Neuronal stem cell (in vitro differentiated cells): ENCODE data around the gene GRIP2.

Experiments
- DNase-seq: peaks from one replicate; pipeline ENCODE4 v3.0.0-alpha.2; 2013; ENCODE audit warnings: low spot score
- H2AFZ ChIP-seq: one replicate; pipeline ENCODE4 v1.6.1; 2013; ENCODE audit warnings: mild to moderate bottlenecking, low read length, inconsistent platforms
- H2AK5ac ChIP-seq: 2 replicates; pipeline ENCODE4 v1.6.1; 2013; ENCODE audit warnings: low read depth, mild to moderate bottlenecking, inconsistent platforms, low read length, moderate library complexity, mixed read lengths
- H2BK120ac ChIP-seq: 2 replicates; pipeline ENCODE4 v1.6.1; 2013; ENCODE audit warnings: low read depth, mild to moderate bottlenecking, inconsistent platforms, low read length, moderate library complexity, mixed read lengths
- H2BK12ac ChIP-seq: one replicate; pipeline ENCODE4 v1.6.1; 2013; ENCODE audit warnings: low read length, inconsistent platforms
- H2BK15ac ChIP-seq: 2 replicates; pipeline ENCODE4 v1.6.1; 2013; ENCODE audit warnings: mild to moderate bottlenecking, low read length, inconsistent platforms, mixed read lengths
- H2BK5ac ChIP-seq: one replicate; pipeline ENCODE4 v1.6.1; 2013; ENCODE audit warnings: inconsistent platforms, mild to moderate bottlenecking, low read length, moderate library complexity
- H3K14ac ChIP-seq: one replicate; pipeline ENCODE4 v1.6.1; 2013; ENCODE audit warnings: low read length, inconsistent platforms
- H3K18ac ChIP-seq: 2 replicates; pipeline ENCODE4 v1.6.1; 2013; ENCODE audit warnings: low read length, inconsistent platforms
- H3K23ac ChIP-seq: 2 replicates; pipeline ENCODE4 v1.6.1; 2013; ENCODE audit warnings: low read depth, mild to moderate bottlenecking, mixed read lengths, low read length, inconsistent platforms; ENCODE audit not compliant: poor library complexity
- H3K27ac ChIP-seq: replicated peaks from 3 replicates; pipeline ENCODE4 v1.5.1; 2013; ENCODE audit warnings: low read length, inconsistent platforms
- H3K27me3 ChIP-seq, 3 experiments: 2 replicates each; pipeline ENCODE4 v1.6.1; 2013; ENCODE audit warnings: low read length in 3 of 3, mild to moderate bottlenecking in 2 of 3, inconsistent platforms in 1 of 3, low read depth in 1 of 3, mixed read lengths in 1 of 3, moderate library complexity in 1 of 3; ENCODE audit not compliant: control insufficient read depth in 3 of 3, insufficient read depth in 3 of 3
- H3K36me3 ChIP-seq, 2 donors: replicated peaks in 1 of 2; 2 replicates each; pipeline ENCODE4 v1.6.1; 2013; ENCODE audit warnings: low read length in 2 of 2; ENCODE audit not compliant: control insufficient read depth in 2 of 2, insufficient read depth in 2 of 2
- H3K4ac ChIP-seq: 2 replicates; pipeline ENCODE4 v1.6.1; 2013; ENCODE audit warnings: inconsistent platforms, mild to moderate bottlenecking, low read length, moderate library complexity
- H3K4me1 ChIP-seq, 2 donors: 1 replicate in 1 of 2; 2 replicates in 1 of 2; pipeline ENCODE4 v1.6.1; 2013; ENCODE audit warnings: low read length in 2 of 2, low read depth in 1 of 2; ENCODE audit not compliant: control insufficient read depth in 2 of 2, insufficient read depth in 1 of 2
- H3K4me2 ChIP-seq: one replicate; pipeline ENCODE4 v1.6.1; 2013; ENCODE audit warnings: mild to moderate bottlenecking, low read length, inconsistent platforms; ENCODE audit not compliant: insufficient read depth, poor library complexity, severe bottlenecking
- H3K4me3 ChIP-seq, 2 donors: 2 replicates each; pipeline ENCODE4 v1.5.1; 2013; ENCODE audit warnings: low read length in 2 of 2, mild to moderate bottlenecking in 2 of 2, inconsistent platforms in 1 of 2, moderate library complexity in 1 of 2
- H3K79me1 ChIP-seq: one replicate; pipeline ENCODE4 v1.6.1; 2013; ENCODE audit warnings: low read depth, mild to moderate bottlenecking, inconsistent platforms, low read length, moderate library complexity
- H3K9ac ChIP-seq: one replicate; pipeline ENCODE4 v1.6.1; 2013; ENCODE audit warnings: mild to moderate bottlenecking, low read depth, low read length, inconsistent platforms; ENCODE audit not compliant: poor library complexity
- H3K9me3 ChIP-seq, 2 donors: replicated peaks in 1 of 2; 2 replicates each; pipeline versions ENCODE3 to v1.6.1; 2013; ENCODE audit warnings: low read length in 2 of 2, mild to moderate bottlenecking in 2 of 2, inconsistent platforms in 1 of 2, low read depth in 1 of 2, mixed read lengths in 1 of 2, moderate library complexity in 1 of 2; ENCODE audit not compliant: control insufficient read depth in 2 of 2, insufficient read depth in 1 of 2
- H4K8ac ChIP-seq: one replicate; pipeline ENCODE4 v1.6.1; 2013; ENCODE audit warnings: low read depth, mild to moderate bottlenecking, inconsistent platforms, low read length, moderate library complexity
- H4K91ac ChIP-seq: one replicate; pipeline ENCODE4 v1.6.1; 2013; ENCODE audit warnings: low read length, low read depth, mild to moderate bottlenecking, inconsistent platforms; ENCODE audit not compliant: poor library complexity
- WGBS, 2 donors: extraction: QIAGEN DNeasy Blood & Tissue Kit; methylation state at CpG; one replicate each; pipeline ENCODE4 v1.1.7; 2013; ENCODE audit warnings: missing lambda C conversion rate in 2 of 2, mixed read lengths in 1 of 2; ENCODE audit not compliant: insufficient read length in 2 of 2, insufficient replicate concordance in 1 of 2; ENCODE audit errors: extremely low coverage in 2 of 2; 5-methylcytosine and 5-hydroxymethylcytosine counted together

The GRIP2 gene

GRCh38 chr3:14520149-14520548, 20.0 kb downstream of the GRIP2 start:
- Histone ChIP-seq H3K18ac (no peak overlapping the region), H3K23ac (no peak overlapping the region), H2BK15ac (no peak overlapping the region), H3K27ac (no peak overlapping the region), H4K8ac (no peak overlapping the region), H3K14ac (peak overlapping the region; percentile 1), H4K91ac (no peak overlapping the region), H3K27me3 (peaks cover 0 to 35% (median 0%) of the 10 kb centered on the region in 3 experiments), H2AK5ac (no peak overlapping the region), H2BK12ac (no peak overlapping the region), H3K4ac (no peak overlapping the region), H2BK5ac (no peak overlapping the region), H2BK120ac (no peak overlapping the region), H3K9ac (no peak overlapping the region), H3K4me1 (peaks cover 3 to 6% of the 10 kb centered on the region in 2 donors), H3K4me2 (no peak overlapping the region), H2AFZ (no peak overlapping the region), H3K36me3 (no peaks in the 10 kb centered on the region), H3K9me3 (no peaks in the 10 kb centered on the region), H3K79me1 (no peaks in the 10 kb centered on the region), H3K4me3 (no peak overlapping the region)
- no peak for DNase-seq
- WGBS, 2 donors = no CpG with 5 or more reads among the region's 15 CpGs

DNA sequence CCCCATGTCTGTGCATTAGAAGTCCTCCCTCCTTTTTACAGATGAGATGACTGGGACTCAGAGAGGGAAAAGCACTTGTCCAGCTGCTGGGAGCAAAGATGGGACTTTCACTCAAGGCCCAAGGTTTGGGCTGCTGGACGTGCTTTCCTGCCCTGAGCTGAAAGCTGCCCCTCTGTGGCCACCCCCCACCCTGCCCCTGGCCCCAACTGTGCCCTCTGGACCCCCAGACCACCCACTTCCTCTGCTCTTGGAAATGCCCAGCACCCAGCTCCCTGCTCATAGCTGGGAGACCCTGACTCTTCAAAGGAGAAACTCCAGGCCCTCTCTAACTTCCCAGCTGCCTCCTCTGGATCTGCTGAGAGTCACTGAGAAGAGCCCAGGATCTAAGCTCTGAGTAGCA, 20.7 kb downstream of the GRIP2 start:
- Histone ChIP-seq H3K18ac (no peak overlapping the region), H3K4me3 (no peak overlapping the region), H3K79me1 (no peaks in the 10 kb centered on the region), H3K4me2 (no peak overlapping the region), H4K8ac (no peak overlapping the region), H3K14ac (no peak overlapping the region), H2AK5ac (no peak overlapping the region), H2AFZ (no peak overlapping the region), H2BK120ac (no peak overlapping the region), H3K4me1 (peaks cover 3 to 6% of the 10 kb centered on the region in 2 donors), H2BK15ac (no peak overlapping the region), H3K4ac (no peak overlapping the region), H3K36me3 (no peaks in the 10 kb centered on the region), H4K91ac (no peak overlapping the region), H2BK12ac (no peak overlapping the region), H3K27me3 (peaks cover 0 to 30% (median 0%) of the 10 kb centered on the region in 3 experiments), H3K23ac (no peak overlapping the region), H2BK5ac (no peak overlapping the region), H3K9ac (no peak overlapping the region), H3K27ac (no peak overlapping the region), H3K9me3 (no peaks in the 10 kb centered on the region)
- no peak for DNase-seq
- no CpG with 5 or more reads among the region's 1 CpG for WGBS, 2 donors

DNA sequence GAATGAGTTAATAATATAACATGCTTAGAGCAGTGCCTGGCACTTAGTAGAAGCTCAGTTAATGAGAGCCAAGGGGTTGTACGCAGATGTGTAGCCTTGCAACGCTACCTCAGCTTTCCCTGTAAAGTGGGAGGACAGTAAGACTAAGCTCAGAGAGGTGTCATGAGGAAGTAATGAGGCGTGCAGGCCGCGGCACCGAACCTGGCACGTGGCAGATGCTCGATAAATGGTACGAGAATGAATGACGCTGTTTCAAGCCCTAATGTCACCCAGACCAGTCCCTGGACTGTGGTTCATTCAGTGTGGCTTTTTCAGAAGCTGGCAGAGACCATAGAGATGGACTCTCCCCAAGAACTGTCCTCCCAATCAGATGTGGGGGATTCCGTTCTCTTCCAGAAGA, 21.2 kb downstream of the GRIP2 start:
- Histone ChIP-seq H2BK120ac (no peak overlapping the region), H2AK5ac (no peak overlapping the region), H3K4me3 (no peak overlapping the region), H3K9me3 (no peaks in the 10 kb centered on the region), H3K27ac (no peak overlapping the region), H2BK15ac (no peak overlapping the region), H3K4me1 (peaks cover 3 to 4% of the 10 kb centered on the region in 2 donors), H3K36me3 (no peaks in the 10 kb centered on the region), H3K14ac (no peak overlapping the region), H3K4me2 (no peak overlapping the region), H3K4ac (no peak overlapping the region), H2BK12ac (no peak overlapping the region), H3K23ac (no peak overlapping the region), H4K91ac (no peak overlapping the region), H2BK5ac (no peak overlapping the region), H2AFZ (no peak overlapping the region), H4K8ac (no peak overlapping the region), H3K79me1 (no peaks in the 10 kb centered on the region), H3K27me3 (peaks cover 0 to 26% (median 0%) of the 10 kb centered on the region in 3 experiments), H3K9ac (no peak overlapping the region), H3K18ac (no peak overlapping the region)
- no peak for DNase-seq
- whole genome bisulfite sequencing, 2 donors = no CpG with 5 or more reads among the region's 11 CpGs

DNA sequence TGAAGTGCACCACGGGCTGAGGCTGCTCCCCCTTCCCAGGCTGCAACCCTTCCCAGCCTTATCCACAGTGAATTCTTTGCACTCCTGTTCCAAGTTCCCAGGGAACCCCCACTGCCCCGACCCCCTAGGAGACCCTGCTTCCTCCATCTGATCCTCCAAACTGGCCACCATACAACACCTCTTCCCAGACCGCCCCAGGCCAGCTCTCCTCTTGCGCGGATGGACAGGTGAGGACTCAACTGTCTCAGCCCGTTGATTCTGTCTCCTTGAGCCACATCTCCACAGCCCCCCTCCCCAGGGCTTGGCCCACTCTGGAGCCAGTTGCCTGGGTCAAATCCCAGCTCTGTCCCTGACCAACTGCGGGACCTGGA, 21.7 kb downstream of the GRIP2 start:
- H2AK5ac ChIP-seq = no peak overlapping the region
- peaks cover 0 to 21% (median 0%) of the 10 kb centered on the region in 3 experiments for H3K27me3 ChIP-seq
- no peak overlapping the region for H3K27ac ChIP-seq
- no peak overlapping the region for H3K4me3 ChIP-seq
- H3K36me3 ChIP-seq = no peaks in the 10 kb centered on the region
- H2BK15ac ChIP-seq = no peak overlapping the region
- DNase-seq = no peak
- H3K4ac ChIP-seq = no peak overlapping the region
- H3K14ac ChIP-seq = no peak overlapping the region
- no peak overlapping the region for H2BK120ac ChIP-seq
- H3K18ac ChIP-seq = no peak overlapping the region
- peak overlapping the region; percentile 55 for H2BK5ac ChIP-seq
- H3K9me3 ChIP-seq = no peaks in the 10 kb centered on the region
- no peak overlapping the region for H4K8ac ChIP-seq
- H3K4me1 ChIP-seq = peaks cover 0 to 3% of the 10 kb centered on the region in 2 donors
- no peak overlapping the region for H2BK12ac ChIP-seq
- H4K91ac ChIP-seq = no peak overlapping the region
- peak overlapping the region; percentile 29 for H2AFZ ChIP-seq
- H3K79me1 ChIP-seq = no peaks in the 10 kb centered on the region
- whole genome bisulfite sequencing, 2 donors = no CpG with 5 or more reads among the region's 7 CpGs
- no peak overlapping the region for H3K4me2 ChIP-seq
- no peak overlapping the region for H3K9ac ChIP-seq
- no peak overlapping the region for H3K23ac ChIP-seq
